ENCODE data around the gene ABCB6. TPM values are rescaled to one million over a fixed set of nuclear protein-coding genes. Genes with fewer than 3 reads are reported as not detected.

The ABCB6 gene
- total and polyA plus RNA-seq, 2 of the 8 experiments (the other 6 are each of a cell fraction or from before 2014, with no cell fraction given) = 44.9 to 50.6 TPM

- TF ChIP-seq USF2 (IDR thresholded peaks at IDR 0.05; ENCODE audit: low read length) (no peak), BRCA1 (IDR thresholded peaks at IDR 0.05; ENCODE audit: low read depth, low read length) (no peak), CHD1 (IDR thresholded peaks at IDR 0.05; ENCODE audit: low read depth, low read length) (no peak), POLR2A (IDR thresholded peaks at IDR 0.05; ENCODE audit: control extremely low read depth in 1 of 2, low read depth in 2 of 2, low read length in 2 of 2) (no peak), JUND (IDR thresholded peaks at IDR 0.05; ENCODE audit: low read length) (no peak), GTF2F1 (IDR thresholded peaks at IDR 0.05; ENCODE audit: borderline replicate concordance, low read depth, low read length) (no peak)
Measured at GRCh38 chr2:219214141-219214540, 4.6 kb downstream of the ABCB6 start (continued).

Data from H1 (cell line).